Kidney (tissue), 14 donors: Measurements from ENCODE around the gene PLCB4. TPM values are rescaled to one million over a fixed set of nuclear protein-coding genes. Genes with fewer than 3 reads are reported as not detected.

Experiments
- DNase-seq, 5 donors: peaks; one replicate each; pipeline ENCODE4 v3.0.0-alpha.2; 2013 to 2020
- FAIRE-seq: peaks from 2 replicates; lab custom pipeline; 2012; peaks lifted over from hg19 to GRCh38; lab: Jason Lieb, UNC
- H3K27ac ChIP-seq, 2 donors: one replicate each; pipeline ENCODE4 v1.7.0; 2013; ENCODE audit warnings: low read depth in 2 of 2, low read length in 2 of 2, inconsistent platforms in 1 of 2
- H3K27me3 ChIP-seq: one replicate; pipeline ENCODE4 v1.7.1; 2013; ENCODE audit warnings: low read length, inconsistent platforms; ENCODE audit not compliant: control insufficient read depth, insufficient read depth
- H3K36me3 ChIP-seq, 3 donors: one replicate each; pipeline versions ENCODE4 v1.7.0 to v1.7.1; 2013; ENCODE audit warnings: low read length in 3 of 3, control low read depth in 1 of 3, inconsistent platforms in 1 of 3; ENCODE audit not compliant: insufficient read depth in 3 of 3, control insufficient read depth in 2 of 3
- H3K4me1 ChIP-seq, 3 donors: one replicate each; pipeline versions ENCODE4 v1.7.0 to v1.7.1; 2013; ENCODE audit warnings: low read length in 3 of 3, inconsistent platforms in 1 of 3, low read depth in 1 of 3; ENCODE audit not compliant: control insufficient read depth in 2 of 3, insufficient read depth in 2 of 3
- H3K4me3 ChIP-seq, 3 donors: one replicate each; pipeline versions ENCODE4 v1.7.0 to v1.8.1; 2013; ENCODE audit warnings: low read length in 3 of 3, control low read depth in 1 of 3, inconsistent platforms in 1 of 3
- H3K9ac ChIP-seq, 3 donors: one replicate each; pipeline versions ENCODE4 v1.7.0 to v1.7.1; 2013; ENCODE audit warnings: low read length in 3 of 3, control low read depth in 1 of 3, inconsistent platforms in 1 of 3
- H3K9me3 ChIP-seq, 3 donors: one replicate each; pipeline versions ENCODE4 v1.7.0 to v1.7.1; 2013; ENCODE audit warnings: low read length in 3 of 3, control low read depth in 1 of 3, inconsistent platforms in 1 of 3; ENCODE audit not compliant: control insufficient read depth in 2 of 3, insufficient read depth in 1 of 3
- CTCF ChIP-seq: IDR thresholded peaks from 3 replicates; pipeline ENCODE4 v1.5.1; 2012; ENCODE audit warnings: mild to moderate bottlenecking, moderate library complexity, borderline replicate concordance; ENCODE audit not compliant: insufficient read depth; ENCODE audit errors: extremely low read depth
- intact Hi-C: fragments of 100-400 bp; cut with DNase I; formaldehyde crosslinking; loops from one replicate; pipeline ENCODE4 v1.11.1; 2022
- polyA plus RNA-seq: library from polyadenylated mRNA; stranded (reverse); fragments of 350-450 nt; fragmentation: Illumina TruSeq; extraction: RNeasy Lipid Tissue Mini Kit (QIAGEN cat#74804); gene quantifications from one replicate; pipeline ENCODE4 v1.2.3, GENCODE V29; 2014; ENCODE audit warnings: low read depth, low replicate concordance; ENCODE audit not compliant: insufficient read depth
- total RNA-seq: library from RNA; stranded (reverse); fragmentation: NEBNext Ultra II Directional; extraction: Animal tissue kit (Norgen Biotek cat#: 25700); gene quantifications from one replicate; pipeline ENCODE4 v1.2.1, GENCODE V29; 2021
- donor health status: control.
- donor health status: control.
- donor health status: control.
- donor health status: control.
- donor health status: control.
- donor health status: DM: yes; HTN: yes; CAD: no.
- donor health status: Normal renal cell carcinoma (clear cell type).

Gene PLCB4
- total and polyA plus RNA-seq, 2 donors from 2014 or later, result 2.8 to 17.7 TPM

- Histone ChIP-seq H3K9me3 (no peaks in the 10 kb centered on the region), H3K27ac (no peak overlapping the region), H3K4me1 (no peaks in the 10 kb centered on the region), H3K4me3 (no peak overlapping the region), H3K36me3 (no peaks in the 10 kb centered on the region), H3K9ac (no peak overlapping the region), H3K27me3 (no peaks in the 10 kb centered on the region)
- no peak for FAIRE-seq
- DNase-seq, result no peak
- intact Hi-C loops, result no loop called here
- TF ChIP-seq CTCF, result no peak
Measured at GRCh38 chr20:9415426-9415825, 346.5 kb downstream of the PLCB4 start.

GRCh38 chr20:9416421-9416820 lies 347.5 kb downstream of the PLCB4 start:
- FAIRE-seq (no peak), DNase-seq (no peak)
- peaks cover 0 to 3% (median 0%) of the 10 kb centered on the region in 3 donors for H3K36me3 ChIP-seq
- H3K27ac ChIP-seq, result no peak overlapping the region
- TF ChIP-seq CTCF, result no peak
- intact Hi-C loops, result no loop called here
- no peaks in the 10 kb centered on the region for H3K4me1 ChIP-seq
- H3K9me3 ChIP-seq, result no peaks in the 10 kb centered on the region
- H3K27me3 ChIP-seq, result no peaks in the 10 kb centered on the region
- no peak overlapping the region for H3K9ac ChIP-seq
- no peak overlapping the region for H3K4me3 ChIP-seq

- H3K9me3 ChIP-seq, result no peaks in the 10 kb centered on the region
- no peak overlapping the region for H3K9ac ChIP-seq
- H3K4me3 ChIP-seq, result no peak overlapping the region
- intact Hi-C loops, result no loop called here
- DNase-seq (no peak), FAIRE-seq (no peak)
- H3K27me3 ChIP-seq, result no peaks in the 10 kb centered on the region
- H3K27ac ChIP-seq, result no peak overlapping the region
- no peaks in the 10 kb centered on the region for H3K4me1 ChIP-seq
- no peak for TF ChIP-seq CTCF
- H3K36me3 ChIP-seq, result peaks cover 0 to 3% (median 0%) of the 10 kb centered on the region in 3 donors
Measured at GRCh38 chr20:9417665-9418064, 348.8 kb downstream of the PLCB4 start.
